GM18511 (cell line): ENCODE measurements around the gene RYR1.
"Not testable (repeated sequence)": the region's sequence is repeated elsewhere in the genome, so short reads cannot be mapped to it uniquely, and the experiment has no call there.

Source experiments
- ATAC-seq: cut with Tn5 transposase; IDR thresholded peaks from one replicate; pipeline ENCODE4 v1.9.1; 2021; ENCODE audit warnings: mild to moderate bottlenecking, moderate library complexity; ENCODE audit not compliant: unreplicated experiment

Gene RYR1

GRCh38 chr19:38488096-38488495, 54.6 kb downstream of the RYR1 start:
- no peak for ATAC-seq

GRCh38 chr19:38488776-38489481, 55.4 kb downstream of the RYR1 start:
- ATAC-seq: no peak

- no peak for ATAC-seq
Observed at GRCh38 chr19:38490861-38491260, 57.4 kb downstream of the RYR1 start.

- ATAC-seq: no peak
Observed at GRCh38 chr19:38492181-38492813, 58.8 kb downstream of the RYR1 start.

- ATAC-seq: no peak
Observed at GRCh38 chr19:38494379-38494778, 60.9 kb downstream of the RYR1 start.

GRCh38 chr19:38495375-38495774, 61.9 kb downstream of the RYR1 start:
- not testable (repeated sequence) for ATAC-seq

- no peak for ATAC-seq
Observed at GRCh38 chr19:38496116-38496515, 62.6 kb downstream of the RYR1 start.

GRCh38 chr19:38496603-38497487, 63.4 kb downstream of the RYR1 start:
- ATAC-seq: no peak

GRCh38 chr19:38497907-38498306, 64.4 kb downstream of the RYR1 start:
- ATAC-seq: no peak

GRCh38 chr19:38499532-38499931, 66.0 kb downstream of the RYR1 start:
- no peak for ATAC-seq

GRCh38 chr19:38500450-38500849, 67.0 kb downstream of the RYR1 start:
- ATAC-seq: no peak

- ATAC-seq: no peak
Observed at GRCh38 chr19:38502410-38503076, 69.1 kb downstream of the RYR1 start.

GRCh38 chr19:38503077-38503410, 69.6 kb downstream of the RYR1 start:
- ATAC-seq: no peak

GRCh38 chr19:38505958-38506357, 72.5 kb downstream of the RYR1 start:
- ATAC-seq: no peak

GRCh38 chr19:38506375-38506722, 72.9 kb downstream of the RYR1 start:
- ATAC-seq: no peak

- no peak for ATAC-seq
Observed at GRCh38 chr19:38506723-38507550, 73.4 kb downstream of the RYR1 start.

- no peak for ATAC-seq
Observed at GRCh38 chr19:38507551-38508127, 74.1 kb downstream of the RYR1 start.

GRCh38 chr19:38508507-38508906, 75.0 kb downstream of the RYR1 start:
- no peak for ATAC-seq

- ATAC-seq: no peak
Observed at GRCh38 chr19:38509027-38509426, 75.5 kb downstream of the RYR1 start.

- no peak for ATAC-seq
Observed at GRCh38 chr19:38511074-38511708, 77.7 kb downstream of the RYR1 start.
